ENCODE data around the gene SLC35A2.

The SLC35A2 gene

DNA sequence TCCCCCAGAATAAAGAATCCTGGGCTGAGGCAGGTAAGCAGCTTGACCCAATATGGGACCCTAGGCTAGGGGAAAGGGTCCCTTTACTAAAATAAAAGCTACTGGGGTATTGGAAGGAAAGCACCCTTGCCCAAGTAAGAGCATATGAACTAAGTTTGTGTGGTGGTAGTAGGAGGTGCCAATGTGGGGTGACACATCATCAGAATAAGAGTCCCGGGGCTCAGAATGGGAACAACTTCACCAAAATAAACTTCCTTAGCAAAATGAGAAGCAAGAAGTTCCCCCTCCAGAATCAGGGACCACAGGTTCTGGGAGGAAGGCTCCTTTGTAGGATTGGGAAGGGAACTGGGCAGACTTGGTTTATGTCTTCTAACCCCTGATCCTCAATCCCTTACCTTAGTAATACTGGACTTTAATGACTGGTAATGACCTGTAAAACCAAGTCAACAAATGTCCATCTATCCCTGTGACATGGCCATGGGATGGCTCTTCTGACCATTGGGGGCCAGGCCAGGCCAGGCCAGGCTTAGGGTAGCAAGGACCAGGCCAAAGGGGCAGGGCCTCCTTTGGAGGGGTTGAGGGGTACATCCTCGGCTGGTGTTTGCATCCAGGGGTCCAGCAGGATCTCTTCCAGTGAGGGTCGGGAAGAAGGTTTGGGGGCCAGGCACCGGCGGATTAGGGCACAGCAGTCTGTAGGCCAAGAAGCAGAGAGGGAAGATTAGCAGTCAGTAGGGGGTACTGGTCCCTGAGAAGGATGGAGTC lies 2.3 kb upstream of the SLC35A2 start:
- Histone ChIP-seq H3K4me3 (ENCODE audit: severe bottlenecking) (no peak overlapping the region), H3K27ac (ENCODE audit: poor library complexity, severe bottlenecking) (no peak overlapping the region), H3K36me3 (ENCODE audit: low read depth) (peaks cover 24% of the 10 kb centered on the region), H3K27me3 (ENCODE audit: insufficient read depth, poor library complexity, severe bottlenecking) (no peaks in the 10 kb centered on the region), H3K9me3 (ENCODE audit: severe bottlenecking) (no peaks in the 10 kb centered on the region), H3K4me1 (ENCODE audit: insufficient read depth, poor library complexity, severe bottlenecking) (peaks cover 3% of the 10 kb centered on the region)
- TF ChIP-seq, protein P1, sequence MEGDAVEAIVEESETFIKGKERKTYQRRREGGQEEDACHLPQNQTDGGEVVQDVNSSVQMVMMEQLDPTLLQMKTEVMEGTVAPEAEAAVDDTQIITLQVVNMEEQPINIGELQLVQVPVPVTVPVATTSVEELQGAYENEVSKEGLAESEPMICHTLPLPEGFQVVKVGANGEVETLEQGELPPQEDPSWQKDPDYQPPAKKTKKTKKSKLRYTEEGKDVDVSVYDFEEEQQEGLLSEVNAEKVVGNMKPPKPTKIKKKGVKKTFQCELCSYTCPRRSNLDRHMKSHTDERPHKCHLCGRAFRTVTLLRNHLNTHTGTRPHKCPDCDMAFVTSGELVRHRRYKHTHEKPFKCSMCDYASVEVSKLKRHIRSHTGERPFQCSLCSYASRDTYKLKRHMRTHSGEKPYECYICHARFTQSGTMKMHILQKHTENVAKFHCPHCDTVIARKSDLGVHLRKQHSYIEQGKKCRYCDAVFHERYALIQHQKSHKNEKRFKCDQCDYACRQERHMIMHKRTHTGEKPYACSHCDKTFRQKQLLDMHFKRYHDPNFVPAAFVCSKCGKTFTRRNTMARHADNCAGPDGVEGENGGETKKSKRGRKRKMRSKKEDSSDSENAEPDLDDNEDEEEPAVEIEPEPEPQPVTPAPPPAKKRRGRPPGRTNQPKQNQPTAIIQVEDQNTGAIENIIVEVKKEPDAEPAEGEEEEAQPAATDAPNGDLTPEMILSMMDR (IDR thresholded peaks at IDR 0.05; ENCODE audit: poor library complexity, severe bottlenecking), result no peak
- DNase-seq (ENCODE audit: low spot score) (no peak), ATAC-seq (ENCODE audit: low read depth) (no peak)

DNA sequence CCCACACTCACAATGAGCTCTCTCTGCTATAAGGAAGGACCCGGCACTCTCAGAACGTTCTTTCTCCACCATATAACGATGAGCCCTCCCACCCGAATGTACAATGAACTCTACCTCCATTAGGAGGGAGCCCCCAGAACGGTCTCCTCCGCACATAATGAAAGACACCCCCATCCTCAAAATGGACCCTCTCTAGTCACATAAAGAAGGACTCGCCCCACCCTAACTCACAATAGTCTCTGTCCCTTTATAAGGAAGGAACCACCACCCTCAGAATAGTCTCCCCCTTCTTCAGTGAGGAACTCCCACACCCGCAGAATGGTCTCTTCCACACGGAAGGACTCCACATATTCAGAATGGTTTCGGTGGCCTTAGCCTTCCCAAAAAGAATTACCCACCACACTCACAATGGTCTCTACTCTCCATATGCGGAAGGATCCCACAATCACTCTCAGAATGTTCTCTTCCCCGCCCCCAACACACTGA lies 477 bp downstream of the SLC35A2 start:
- no peak for DNase-seq (ENCODE audit: low spot score)
- Histone ChIP-seq H3K4me3 (ENCODE audit: severe bottlenecking) (peak overlapping the region; percentile 93), H3K9me3 (ENCODE audit: severe bottlenecking) (no peaks in the 10 kb centered on the region), H3K27ac (ENCODE audit: poor library complexity, severe bottlenecking) (peak overlapping the region; percentile 65), H3K27me3 (ENCODE audit: insufficient read depth, poor library complexity, severe bottlenecking) (no peaks in the 10 kb centered on the region), H3K36me3 (ENCODE audit: low read depth) (peaks cover 30% of the 10 kb centered on the region), H3K4me1 (ENCODE audit: insufficient read depth, poor library complexity, severe bottlenecking) (no peaks in the 10 kb centered on the region)
- TF ChIP-seq, protein P1 (IDR thresholded peaks at IDR 0.05; ENCODE audit: poor library complexity, severe bottlenecking), result no peak
- ATAC-seq (ENCODE audit: low read depth), result no peak

DNA sequence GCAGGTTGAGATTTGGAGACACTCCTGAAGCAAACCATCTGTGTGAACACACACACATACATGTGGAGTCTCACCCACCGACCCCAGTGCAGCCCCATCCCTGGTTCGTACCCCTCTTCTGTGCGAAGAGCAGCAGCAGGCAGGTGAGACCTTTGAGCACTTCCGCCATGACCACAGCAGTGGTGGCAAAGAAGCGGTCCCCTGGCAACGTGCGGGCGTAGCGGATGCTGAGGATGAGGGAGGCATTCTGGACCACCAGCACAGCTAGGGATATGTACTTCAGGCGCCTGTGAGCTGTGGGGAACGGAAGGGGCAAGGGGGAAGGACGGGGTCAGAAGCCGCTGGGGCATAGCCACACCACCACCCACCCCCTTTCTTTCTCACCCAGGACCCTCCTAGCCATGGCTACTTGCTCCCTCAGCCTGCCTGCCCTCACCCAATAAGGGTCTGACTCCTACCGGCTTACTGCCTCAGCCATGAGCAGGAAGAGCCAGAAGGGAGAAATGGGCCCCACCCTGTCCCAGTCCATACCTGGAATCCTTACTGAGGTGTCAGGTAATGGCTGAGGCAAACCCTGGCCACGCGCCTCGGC lies 1.6 kb downstream of the SLC35A2 start:
- no peaks in the 10 kb centered on the region for H3K27me3 ChIP-seq (ENCODE audit: insufficient read depth, poor library complexity, severe bottlenecking)
- ATAC-seq (ENCODE audit: low read depth), result no peak
- TF ChIP-seq, protein P1 (IDR thresholded peaks at IDR 0.05; ENCODE audit: poor library complexity, severe bottlenecking), result no peak
- H3K4me3 ChIP-seq (ENCODE audit: severe bottlenecking), result no peak overlapping the region
- no peak overlapping the region for H3K27ac ChIP-seq (ENCODE audit: poor library complexity, severe bottlenecking)
- no peaks in the 10 kb centered on the region for H3K4me1 ChIP-seq (ENCODE audit: insufficient read depth, poor library complexity, severe bottlenecking)
- peaks cover 22% of the 10 kb centered on the region for H3K36me3 ChIP-seq (ENCODE audit: low read depth)
- H3K9me3 ChIP-seq (ENCODE audit: severe bottlenecking), result no peaks in the 10 kb centered on the region
- DNase-seq (ENCODE audit: low spot score), result no peak

DNA sequence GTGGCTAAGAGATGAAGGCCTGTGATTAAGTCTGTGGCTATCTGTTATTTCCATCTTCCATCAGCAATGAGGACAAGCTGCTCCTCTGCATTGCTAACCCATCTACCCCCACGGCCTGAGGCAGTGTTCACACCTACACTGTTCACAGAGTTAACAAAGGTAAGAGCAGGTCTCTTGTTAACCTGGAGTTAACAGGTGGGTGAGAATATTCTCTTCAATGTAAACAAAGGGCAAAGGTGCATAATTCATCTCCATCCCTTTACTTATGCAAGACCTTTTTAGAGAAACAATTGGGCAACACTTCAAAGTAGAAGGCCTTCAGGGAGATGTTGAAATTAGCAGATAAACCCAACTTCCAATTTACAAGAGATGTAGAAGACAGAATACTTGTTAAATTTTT lies 2.8 kb downstream of the SLC35A2 start:
- H3K4me3 ChIP-seq (ENCODE audit: severe bottlenecking), result no peak overlapping the region
- no peak for ATAC-seq (ENCODE audit: low read depth)
- no peaks in the 10 kb centered on the region for H3K9me3 ChIP-seq (ENCODE audit: severe bottlenecking)
- no peaks in the 10 kb centered on the region for H3K27me3 ChIP-seq (ENCODE audit: insufficient read depth, poor library complexity, severe bottlenecking)
- TF ChIP-seq, protein P1 (IDR thresholded peaks at IDR 0.05; ENCODE audit: poor library complexity, severe bottlenecking), result no peak
- no peaks in the 10 kb centered on the region for H3K4me1 ChIP-seq (ENCODE audit: insufficient read depth, poor library complexity, severe bottlenecking)
- DNase-seq (ENCODE audit: low spot score), result no peak
- no peak overlapping the region for H3K27ac ChIP-seq (ENCODE audit: poor library complexity, severe bottlenecking)
- peaks cover 22% of the 10 kb centered on the region for H3K36me3 ChIP-seq (ENCODE audit: low read depth)
